Heart right ventricle (tissue), 16 donors: ENCODE data around the gene SLC22A7. TPM values are rescaled to one million over a fixed set of nuclear protein-coding genes. Genes with fewer than 3 reads are reported as not detected.

ENCODE experiments used
- ATAC-seq, 8 donors: fragments of 200-7000 bp; cut with Tn5 transposase; one replicate each; pipeline ENCODE4 v1.9.1; 2020; ENCODE audit warnings: mild to moderate bottlenecking in 8 of 8, moderate library complexity in 8 of 8, moderate number of reproducible peaks in 1 of 8
- DNase-seq, 2 donors: peaks; one replicate each; pipeline ENCODE4 v3.0.0-alpha.2; 2020
- H3K27ac ChIP-seq, 10 donors: fragments of 200-600 bp; sonication (generic) in 2 of 10; one replicate each; pipeline versions ENCODE4 v1.5.0 to v1.8.0; 2020 to 2022; ENCODE audit warnings: mild to moderate bottlenecking in 3 of 10
- H3K27me3 ChIP-seq, 7 donors: fragments of 200-600 bp; one replicate each; pipeline ENCODE4 v1.8.0; 2021 to 2022; ENCODE audit warnings: mild to moderate bottlenecking in 2 of 7
- H3K36me3 ChIP-seq, 9 donors: fragments of 200-600 bp; sonication (generic) in 1 of 9; one replicate each; pipeline versions ENCODE4 v1.5.0 to v1.8.0; 2020 to 2022; ENCODE audit warnings: mild to moderate bottlenecking in 2 of 9
- H3K4me1 ChIP-seq, 9 donors: fragments of 200-600 bp; sonication (generic) in 1 of 9; one replicate each; pipeline versions ENCODE4 v1.5.0 to v1.8.0; 2020 to 2022; ENCODE audit warnings: mild to moderate bottlenecking in 4 of 9
- H3K4me3 ChIP-seq, 10 donors: fragments of 200-600 bp; sonication (generic) in 2 of 10; one replicate each; pipeline versions ENCODE4 v1.5.0 to v1.8.0; 2020 to 2022; ENCODE audit warnings: mild to moderate bottlenecking in 7 of 10, moderate library complexity in 2 of 10
- H3K9me3 ChIP-seq, 11 donors: fragments of 200-600 bp in 10 of 11; sonication (generic) in 2 of 11; one replicate each; pipeline versions ENCODE4 v1.5.0 to v1.8.0; 2013 to 2022; ENCODE audit warnings: mild to moderate bottlenecking in 2 of 11, control low read depth in 1 of 11, moderate library complexity in 1 of 11
- WGBS, 2 donors: extraction: QIAGEN DNeasy Blood & Tissue Kit; methylation state at CpG; one replicate each; pipeline ENCODE4 v1.1.7; 2013; ENCODE audit warnings: inconsistent platforms in 1 of 2; 5-methylcytosine and 5-hydroxymethylcytosine counted together
- intact Hi-C, 10 donors: fragments of 100-400 bp; cut with DNase I; formaldehyde crosslinking; loops; one replicate each; pipeline versions ENCODE4 v1.11.1 to v1.14.2; 2022
- polyA plus RNA-seq, 2 donors: library from polyadenylated mRNA; stranded (reverse); fragments of 200-250 nt; gene quantifications; one replicate each; pipeline ENCODE4 v1.2.3, GENCODE V29; 2013
- total RNA-seq, 10 donors: library from RNA; stranded (reverse); fragmentation: NEBNext Ultra II Directional in 3 of 10; extraction: Animal tissue kit (Norgen Biotek cat#: 25700) in 3 of 10; gene quantifications; one replicate each; pipeline versions ENCODE4 v1.2.1 to v1.2.4, GENCODE V29; 2021 to 2023
- TF ChIP-seq, protein P1 (sequence below), 9 donors: fragments of 200-600 bp; sonication (generic) in 2 of 9; IDR thresholded peaks; one replicate each; pipeline versions ENCODE4 v1.5.0 to v1.8.0; 2021 to 2022; ENCODE audit warnings: antibody characterized with exemption in 9 of 9, mild to moderate bottlenecking in 5 of 9, moderate library complexity in 1 of 9
- donor health status: Arrhythmogenic right ventricular cardiomyopathy.
- donor health status: ischemic (EF 13 %, LVEDD 7.1; RV severe dilation, severe dysfunction).
- donor health status: healthy with polysubstance abuse.
- donor health status: DM: no; HTN: yes; CAD: no.
- donor health status: DM: no; HTN: no; CAD: no.
- donor health status: ischemic (EF 25% LVEDD 6.9; RV normal size, moderate dysfunction).
- donor health status: ischemic (EF 25% LVEDD 5.7; RV mildly dilated, moderate dysfunction).
- donor health status: healthy.
- donor health status: DM: yes; HTN: yes; CAD: no.
- donor health status: Ischemic cardiomyopathy.
- donor health status: ischemic (EF 35%, LVEDD 5.7; RV mildly dilated, moderate dysfunction).
- donor health status: nonischemic (EF 11% LVEDD 7.7; RV severe dilation, severe dysfunction).
- donor health status: DM: yes; HTN: yes; CAD: no.
- donor health status: PGD.
- donor health status: ischemic (EF 29% LVEDD 5.4; RV normal size, mild dysfunction).
- donor health status: nonischemic (EF 23%, LVEDD 6.1; RV moderate dilation, normal function).

Gene SLC22A7
- total and polyA plus RNA-seq, 12 donors: 0.15 to 0.37 (median 0.22) TPM; not detected in 6

DNA sequence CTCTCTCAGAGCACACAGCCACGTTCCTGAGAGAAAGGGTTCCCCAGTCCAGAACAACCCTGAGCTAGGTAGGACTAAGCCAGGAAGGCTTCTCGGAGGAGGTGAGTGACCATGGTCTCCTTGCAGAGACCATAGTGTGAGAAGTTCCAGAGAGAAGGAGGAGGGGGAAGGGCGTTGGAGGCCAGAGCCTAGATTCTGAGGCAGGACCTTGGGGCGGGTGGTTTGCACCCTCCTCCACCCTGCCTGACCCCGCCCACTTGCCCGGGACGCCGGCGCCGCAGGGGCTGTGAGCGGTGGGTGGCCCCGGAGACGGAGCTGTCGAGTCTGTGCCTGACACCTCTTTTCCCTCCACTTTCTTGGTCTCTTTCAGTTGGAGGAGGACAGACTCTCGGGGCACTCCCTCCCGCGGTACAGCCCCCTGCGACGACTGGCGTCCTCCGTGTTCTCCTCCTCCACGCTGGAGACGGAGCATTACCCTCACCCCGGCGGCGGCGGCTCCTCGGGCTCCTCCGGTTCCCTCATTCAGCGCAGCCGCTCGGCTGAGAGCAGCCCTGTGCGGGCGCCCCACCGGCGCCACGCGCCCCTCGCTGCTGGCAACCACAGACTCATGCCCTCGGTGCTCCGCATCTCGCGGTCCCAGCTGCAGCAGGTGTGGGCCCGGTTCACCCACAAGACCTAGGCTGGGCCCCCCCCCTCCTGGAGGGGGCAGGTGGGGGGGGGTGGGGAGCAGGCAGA, 28.6 kb upstream of the SLC22A7 start:
- H3K27me3 ChIP-seq: peaks cover 0 to 51% (median 14%) of the 10 kb centered on the region in 7 donors
- 6% methylated on average over 43 to 44 of the region's 44 CpGs for WGBS, 2 donors
- TF ChIP-seq, protein P1, sequence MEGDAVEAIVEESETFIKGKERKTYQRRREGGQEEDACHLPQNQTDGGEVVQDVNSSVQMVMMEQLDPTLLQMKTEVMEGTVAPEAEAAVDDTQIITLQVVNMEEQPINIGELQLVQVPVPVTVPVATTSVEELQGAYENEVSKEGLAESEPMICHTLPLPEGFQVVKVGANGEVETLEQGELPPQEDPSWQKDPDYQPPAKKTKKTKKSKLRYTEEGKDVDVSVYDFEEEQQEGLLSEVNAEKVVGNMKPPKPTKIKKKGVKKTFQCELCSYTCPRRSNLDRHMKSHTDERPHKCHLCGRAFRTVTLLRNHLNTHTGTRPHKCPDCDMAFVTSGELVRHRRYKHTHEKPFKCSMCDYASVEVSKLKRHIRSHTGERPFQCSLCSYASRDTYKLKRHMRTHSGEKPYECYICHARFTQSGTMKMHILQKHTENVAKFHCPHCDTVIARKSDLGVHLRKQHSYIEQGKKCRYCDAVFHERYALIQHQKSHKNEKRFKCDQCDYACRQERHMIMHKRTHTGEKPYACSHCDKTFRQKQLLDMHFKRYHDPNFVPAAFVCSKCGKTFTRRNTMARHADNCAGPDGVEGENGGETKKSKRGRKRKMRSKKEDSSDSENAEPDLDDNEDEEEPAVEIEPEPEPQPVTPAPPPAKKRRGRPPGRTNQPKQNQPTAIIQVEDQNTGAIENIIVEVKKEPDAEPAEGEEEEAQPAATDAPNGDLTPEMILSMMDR (IDR thresholded peaks at IDR 0.05): no peak
- peak; percentile 25 to 48 for DNase-seq
- peak; percentile 21 to 53 (median 42) for ATAC-seq
- peak overlapping the region in 9 of 10 donors; percentile 41 to 84 (median 73) for H3K27ac ChIP-seq
- H3K4me1 ChIP-seq: peaks cover 6 to 37% (median 23%) of the 10 kb centered on the region in 9 donors
- H3K36me3 ChIP-seq: no peaks in the 10 kb centered on the region
- H3K4me3 ChIP-seq: peak overlapping the region in 9 of 10 donors; percentile 1 to 46 (median 31)
- no peaks in the 10 kb centered on the region for H3K9me3 ChIP-seq
- intact Hi-C loops: loop anchor here in 7 of 10 donors (2.0 to 10.0 kb wide), 6 partner anchors 59 to 245 kb away; partner anchors contain the start of genes LRRC73 (in 1 of the 7), POLR1C (in 1 of the 7) and YIPF3 (in 1 of the 7)

DNA sequence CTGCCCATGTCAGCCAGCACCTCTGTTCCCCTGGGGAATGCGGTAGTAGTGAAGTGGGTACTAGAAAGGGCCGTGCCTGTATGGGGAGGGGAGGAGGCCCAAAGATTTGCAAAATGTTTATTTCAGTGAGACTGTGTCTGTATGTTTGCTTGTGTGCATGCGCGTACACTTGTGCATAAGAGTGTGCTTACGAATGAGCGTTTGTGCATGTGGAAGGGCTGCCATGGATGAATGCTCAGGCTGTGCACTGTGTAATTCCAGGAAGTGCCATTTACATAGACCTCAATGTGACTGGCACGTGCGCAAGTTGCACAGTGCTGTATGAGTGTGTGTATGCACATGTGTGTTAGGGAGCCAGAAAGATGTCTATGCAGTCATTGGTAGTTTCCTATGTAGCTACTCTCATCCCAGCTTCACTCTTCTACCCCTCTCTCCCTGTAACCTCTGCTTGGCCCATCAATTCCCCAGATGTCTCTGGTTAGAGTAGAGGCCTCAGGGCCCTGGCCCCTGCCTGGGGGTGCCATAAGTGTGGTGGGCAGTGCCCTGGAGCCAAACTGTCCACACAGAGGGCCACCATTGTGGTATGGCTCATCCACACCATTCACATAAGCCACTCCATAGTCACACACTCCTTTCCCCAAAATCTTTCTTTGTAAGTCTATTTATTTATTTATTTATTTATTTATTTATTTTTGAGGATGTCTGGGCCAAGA, 26.8 kb upstream of the SLC22A7 start:
- H3K27me3 ChIP-seq: peaks cover 3 to 69% (median 29%) of the 10 kb centered on the region in 7 donors
- ATAC-seq: no peak
- TF ChIP-seq, protein P1 (IDR thresholded peaks at IDR 0.05): no peak
- no peak overlapping the region for H3K4me3 ChIP-seq
- no peak for DNase-seq
- H3K4me1 ChIP-seq: peaks cover 8 to 50% (median 32%) of the 10 kb centered on the region in 9 donors
- H3K9me3 ChIP-seq: no peaks in the 10 kb centered on the region
- WGBS, 2 donors: 84 to 85% methylated on average over 8 of the region's 8 CpGs
- H3K36me3 ChIP-seq: no peaks in the 10 kb centered on the region
- intact Hi-C loops: loop anchor here in 1 of 10 donors (10.0 kb wide), 1 partner anchor 64 kb away; no protein-coding TSS in a partner anchor
- H3K27ac ChIP-seq: peak overlapping the region in 2 of 10 donors; percentile 43 to 68

- DNase-seq (no peak), ATAC-seq (no peak)
- intact Hi-C loops: loop anchor here in 1 of 10 donors (10.0 kb wide), 1 partner anchor 63 kb away; no protein-coding TSS in a partner anchor
- Histone ChIP-seq H3K4me1 (peaks cover 8 to 52% (median 33%) of the 10 kb centered on the region in 9 donors), H3K9me3 (no peaks in the 10 kb centered on the region), H3K27ac (no peak overlapping the region), H3K27me3 (peaks cover 3 to 76% (median 34%) of the 10 kb centered on the region in 7 donors), H3K4me3 (no peak overlapping the region), H3K36me3 (no peaks in the 10 kb centered on the region)
- TF ChIP-seq, protein P1 (IDR thresholded peaks at IDR 0.05): no peak
These were observed 26.1 kb upstream of the SLC22A7 start for GRCh38 chr6:43271944-43272343.

DNA sequence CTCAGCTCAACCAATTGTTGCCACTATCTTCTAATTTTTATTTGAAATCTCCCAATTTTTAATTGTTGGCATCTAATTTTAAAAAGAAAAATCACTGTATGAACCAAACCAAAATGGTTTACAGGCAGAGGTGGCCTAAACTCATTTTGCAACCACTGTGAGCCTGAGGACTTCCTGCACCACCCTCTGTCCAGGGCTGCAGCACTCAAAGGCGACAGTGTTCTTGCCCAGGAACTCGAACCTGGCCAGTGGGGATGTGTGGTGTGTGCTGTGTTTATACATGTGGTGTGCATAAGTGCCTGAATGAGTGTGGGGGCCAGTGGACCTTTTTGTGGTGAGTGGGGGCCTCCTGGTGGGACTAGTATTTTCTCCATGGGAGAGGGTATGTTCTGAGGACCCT, 24.4 kb upstream of the SLC22A7 start:
- Histone ChIP-seq H3K27ac (no peak overlapping the region), H3K4me1 (peaks cover 8 to 35% (median 21%) of the 10 kb centered on the region in 9 donors), H3K27me3 (peaks cover 3 to 71% (median 34%) of the 10 kb centered on the region in 7 donors), H3K4me3 (no peak overlapping the region), H3K9me3 (no peaks in the 10 kb centered on the region), H3K36me3 (no peaks in the 10 kb centered on the region)
- ATAC-seq (no peak), DNase-seq (no peak)
- WGBS, 2 donors: 72 to 75% methylated on average over 2 of the region's 2 CpGs
- TF ChIP-seq, protein P1 (IDR thresholded peaks at IDR 0.05): no peak
- intact Hi-C loops: loop anchor here in 1 of 10 donors (10.0 kb wide), 1 partner anchor 61 kb away; no protein-coding TSS in a partner anchor
